H1 (cell line): ENCODE results near the gene BRD4. TPM values are rescaled to one million over a fixed set of nuclear protein-coding genes. Genes with fewer than 3 reads are reported as not detected.

Source experiments
- CTCF ChIA-PET: fragments of 300-600 bp; sonication (Branson Sonifier 250); formaldehyde crosslinking; loops from one replicate; lab custom pipeline; 2021; ENCODE audit not compliant: partially characterized antibody; lab: Charles Lee
- POLR2A ChIA-PET: fragments of 300-600 bp; sonication (Branson Sonifier 250); formaldehyde crosslinking; loops from one replicate; lab custom pipeline; 2021; ENCODE audit warnings: inconsistent platforms; ENCODE audit not compliant: partially characterized antibody; lab: Charles Lee
- DNase-seq, 2 experiments: peaks; one replicate each; pipeline versions ENCODE4 v3.0.0 to v3.0.0-alpha.2; 2010 to 2022; ENCODE audit warnings: low spot score in 2 of 2, low read depth in 1 of 2, mixed read lengths in 1 of 2
- FAIRE-seq: peaks from 2 replicates; lab custom pipeline; 2011; peaks lifted over from hg19 to GRCh38; lab: Jason Lieb, UNC
- H2AFZ ChIP-seq: 2 replicates; pipeline ENCODE4 v1.8.1; 2012; ENCODE audit warnings: low read length, inconsistent platforms
- H2AK5ac ChIP-seq: 2 replicates; pipeline ENCODE4 v1.6.1; 2013; ENCODE audit warnings: low read depth, low read length
- H2BK120ac ChIP-seq: replicated peaks from 2 replicates; pipeline ENCODE3; 2013; ENCODE audit warnings: low read depth, low read length, inconsistent platforms
- H2BK12ac ChIP-seq: 2 replicates; pipeline ENCODE4 v1.6.1; 2013; ENCODE audit warnings: low read depth, low read length
- H2BK15ac ChIP-seq: 2 replicates; pipeline ENCODE4 v1.6.1; 2013; ENCODE audit warnings: low read length
- H2BK20ac ChIP-seq: 2 replicates; pipeline ENCODE4 v1.6.1; 2013; ENCODE audit warnings: low read length
- H2BK5ac ChIP-seq: 2 replicates; pipeline ENCODE4 v1.6.1; 2013; ENCODE audit warnings: low read depth, low read length
- H3K14ac ChIP-seq: 2 replicates; pipeline ENCODE4 v1.6.1; 2013; ENCODE audit warnings: inconsistent platforms; ENCODE audit not compliant: insufficient read length
- H3K18ac ChIP-seq: 2 replicates; pipeline ENCODE4 v1.6.1; 2013; ENCODE audit warnings: low read length; ENCODE audit errors: extremely low read depth
- H3K23ac ChIP-seq: 2 replicates; pipeline ENCODE4 v1.6.1; 2013; ENCODE audit warnings: inconsistent platforms; ENCODE audit not compliant: insufficient read length
- H3K23me2 ChIP-seq: 2 replicates; pipeline ENCODE4 v1.6.1; 2013; ENCODE audit warnings: low read depth, low read length
- H3K27ac ChIP-seq: 2 replicates; pipeline ENCODE4 v1.6.1; 2011; ENCODE audit warnings: low read depth, low read length, inconsistent platforms
- H3K27me3 ChIP-seq, 4 experiments: replicated peaks in 1 of 4; 1 replicate in 1 of 4; 2 replicates in 3 of 4; pipeline versions ENCODE4 v1.6.1 to v1.8.1; 2011 to 2013; ENCODE audit warnings: low read length in 3 of 4, mild to moderate bottlenecking in 3 of 4, inconsistent platforms in 2 of 4, mixed read lengths in 2 of 4, moderate library complexity in 1 of 4; ENCODE audit not compliant: control insufficient read depth in 3 of 4, insufficient read depth in 3 of 4; ENCODE audit errors: extremely low read depth in 1 of 4
- H3K36me3 ChIP-seq, 4 experiments: 2 replicates each; pipeline versions ENCODE4 v1.6.1 to v1.8.1; 2011 to 2013; ENCODE audit warnings: mild to moderate bottlenecking in 4 of 4, low read length in 3 of 4, moderate library complexity in 2 of 4, control low read depth in 1 of 4, inconsistent platforms in 1 of 4; ENCODE audit not compliant: insufficient read depth in 4 of 4, control insufficient read depth in 2 of 4
- H3K4ac ChIP-seq: replicated peaks from 2 replicates; pipeline ENCODE3; 2013; ENCODE audit warnings: low read length, low read depth, mixed read lengths, inconsistent platforms; ENCODE audit not compliant: insufficient read length
- H3K4me1 ChIP-seq, 4 experiments: replicated peaks in 1 of 4; 1 replicate in 1 of 4; 2 replicates in 3 of 4; pipeline versions ENCODE4 v1.6.1 to v1.8.1; 2011 to 2013; ENCODE audit warnings: low read length in 3 of 4, inconsistent platforms in 2 of 4, mixed read lengths in 1 of 4; ENCODE audit not compliant: insufficient read depth in 4 of 4, control insufficient read depth in 3 of 4
- H3K4me2 ChIP-seq, 2 experiments: 2 replicates each; pipeline versions ENCODE4 v1.6.1 to v1.8.1; 2011 to 2013; ENCODE audit warnings: low read depth in 2 of 2, low read length in 2 of 2, control low read depth in 1 of 2, inconsistent platforms in 1 of 2, mild to moderate bottlenecking in 1 of 2; ENCODE audit not compliant: insufficient read depth in 1 of 2
- H3K4me3 ChIP-seq, 4 experiments: fragments of 200-600, 300-600 bp in 1 of 4; sonication (generic), shearing (Covaris generic), sonication (Bioruptor Twin) in 1 of 4; 2 replicates each; pipeline versions ENCODE4 v1.5.1 to v1.8.1; 2011 to 2016; ENCODE audit warnings: low read length in 4 of 4, low read depth in 3 of 4, control low read depth in 2 of 4, inconsistent platforms in 2 of 4, mild to moderate bottlenecking in 2 of 4, mixed read lengths in 1 of 4, moderate library complexity in 1 of 4; ENCODE audit not compliant: insufficient read depth in 2 of 4; ENCODE audit errors: extremely low read depth in 1 of 4
- H3K56ac ChIP-seq: replicated peaks from 2 replicates; pipeline ENCODE3; 2013; ENCODE audit warnings: low read depth, mild to moderate bottlenecking, mixed read lengths, low read length, inconsistent platforms; ENCODE audit not compliant: insufficient read length
- H3K79me1 ChIP-seq: 2 replicates; pipeline ENCODE4 v1.6.1; 2013; ENCODE audit warnings: low read depth, low read length, control low read depth
- H3K79me2 ChIP-seq, 2 experiments: 2 replicates each; pipeline versions ENCODE4 v1.6.1 to v1.8.1; 2012 to 2013; ENCODE audit warnings: low read length in 2 of 2, mild to moderate bottlenecking in 2 of 2, inconsistent platforms in 1 of 2; ENCODE audit not compliant: insufficient read depth in 2 of 2, control insufficient read depth in 1 of 2
- H3K9ac ChIP-seq, 4 experiments: replicated peaks in 1 of 4; 1 replicate in 1 of 4; 2 replicates in 3 of 4; pipeline versions ENCODE4 v1.6.1 to v1.8.1; 2011 to 2013; ENCODE audit warnings: low read depth in 3 of 4, low read length in 3 of 4, control low read depth in 2 of 4, mild to moderate bottlenecking in 2 of 4, moderate library complexity in 2 of 4, inconsistent platforms in 1 of 4; ENCODE audit errors: extremely low read depth in 1 of 4
- H3K9me3 ChIP-seq, 2 experiments: 2 replicates each; pipeline versions ENCODE4 v1.6.1 to v1.8.1; 2012 to 2013; ENCODE audit warnings: mild to moderate bottlenecking in 2 of 2, moderate library complexity in 2 of 2, control low read depth in 1 of 2, inconsistent platforms in 1 of 2, low read depth in 1 of 2, low read length in 1 of 2, mixed read lengths in 1 of 2; ENCODE audit not compliant: insufficient read depth in 2 of 2
- H4K20me1 ChIP-seq, 2 experiments: replicated peaks in 1 of 2; 2 replicates each; pipeline versions ENCODE3 to v1.8.1; 2011 to 2013; ENCODE audit warnings: inconsistent platforms in 2 of 2, low read length in 2 of 2, mild to moderate bottlenecking in 1 of 2; ENCODE audit not compliant: insufficient read depth in 2 of 2, control insufficient read depth in 1 of 2
- H4K5ac ChIP-seq: 2 replicates; pipeline ENCODE4 v1.6.1; 2013; ENCODE audit warnings: low read length, low read depth, mixed read lengths, inconsistent platforms; ENCODE audit not compliant: insufficient read length
- H4K8ac ChIP-seq: 2 replicates; pipeline ENCODE4 v1.8.0; 2013; ENCODE audit warnings: mild to moderate bottlenecking, moderate library complexity, low read length, inconsistent platforms; ENCODE audit not compliant: insufficient read depth; ENCODE audit errors: extremely low read depth
- H4K91ac ChIP-seq: replicated peaks from 2 replicates; pipeline ENCODE3; 2013; ENCODE audit warnings: low read length, mixed read lengths, inconsistent platforms; ENCODE audit not compliant: insufficient read length
- ATF2 ChIP-seq: IDR thresholded peaks from 2 replicates; pipeline ENCODE4 v1.6.1; 2012; ENCODE audit warnings: low read length, inconsistent platforms
- BACH1 ChIP-seq: IDR thresholded peaks from 2 replicates; pipeline ENCODE4 v1.6.1; 2012; ENCODE audit warnings: low read length, improper control_type of control experiment
- CBX5 ChIP-seq: fragments of 300-800, 300-1000 bp; sonication (generic); IDR thresholded peaks from 2 replicates; pipeline ENCODE4 v1.7.1; 2016; ENCODE audit warnings: antibody characterized with exemption, low read length, low read depth
- CHD1 ChIP-seq: IDR thresholded peaks from 2 replicates; pipeline ENCODE4 v1.6.1; 2012; ENCODE audit warnings: low read depth, low read length, improper control_type of control experiment
- EZH2 ChIP-seq: fragments of 200-600 bp; sonication (generic); IDR thresholded peaks from 2 replicates; pipeline ENCODE4 v1.7.1; 2012; ENCODE audit warnings: low read depth, mild to moderate bottlenecking, moderate library complexity, low read length, inconsistent platforms; ENCODE audit not compliant: severe bottlenecking
- JUN ChIP-seq: IDR thresholded peaks from 2 replicates; pipeline ENCODE4 v1.6.1; 2011; ENCODE audit warnings: low read depth, mild to moderate bottlenecking, improper control_type of control experiment, low read length
- KDM4A ChIP-seq: IDR thresholded peaks from one replicate; pipeline ENCODE4 v1.7.1; 2012; ENCODE audit warnings: low read depth, mild to moderate bottlenecking, moderate library complexity, low read length, inconsistent platforms; ENCODE audit not compliant: severe bottlenecking
- POLR2AphosphoS5 ChIP-seq: IDR thresholded peaks from 2 replicates; pipeline ENCODE4 v1.6.1; 2011; ENCODE audit warnings: low read depth, low read length
- SP1 ChIP-seq: IDR thresholded peaks from 2 replicates; pipeline ENCODE4 v1.6.1; 2011; ENCODE audit warnings: low read depth, low read length
- TCF12 ChIP-seq: IDR thresholded peaks from 2 replicates; pipeline ENCODE4 v1.6.1; 2011; ENCODE audit warnings: low read depth, mild to moderate bottlenecking, low read length
- TEAD4 ChIP-seq: IDR thresholded peaks from 2 replicates; pipeline ENCODE4 v1.6.1; 2012; ENCODE audit warnings: low read depth, low read length, inconsistent platforms, mixed read lengths
- WGBS, 2 experiments: shearing (Covaris generic) in 1 of 2; methylation state at CpG; one replicate each; pipeline versions ENCODE4 v1.1.6 to v1.1.7; 2013 to 2015; ENCODE audit warnings: low lambda C conversion rate in 2 of 2, mixed read lengths in 2 of 2, inconsistent platforms in 1 of 2, low coverage in 1 of 2, missing lambda C conversion rate in 1 of 2; ENCODE audit not compliant: insufficient replicate concordance in 2 of 2, insufficient coverage in 1 of 2, insufficient read length in 1 of 2; ENCODE audit errors: extremely low coverage in 1 of 2, missing lambda C conversion rate in 1 of 2; 5-methylcytosine and 5-hydroxymethylcytosine counted together
- polyA plus RNA-seq, 7 experiments: library from polyadenylated mRNA; depleted of rRNA in 3 of 7; stranded (reverse) in 5 of 7; unstranded in 2 of 7; fragments of >200 nt in 5 of 7; fragments of 200-250 nt in 2 of 7; gene quantifications; 1 replicate in 5 of 7; 2 replicates in 1 of 7; 4 replicates in 1 of 7; pipeline versions ENCODE4 v1.2.1 to v1.2.3, GENCODE V29; 2011 to 2013; ENCODE audit warnings: missing spikeins in 2 of 7, mixed read lengths in 2 of 7
- total RNA-seq: library from RNA; stranded (reverse); fragmentation: NEBNext Ultra II Directional; extraction: Animal tissue kit (Norgen Biotek cat#: 25700); gene quantifications from 2 replicates; pipeline ENCODE4 v1.2.1, GENCODE V29; 2021
- TF ChIP-seq, protein P1 (sequence below): IDR thresholded peaks from 2 replicates; pipeline ENCODE4 v1.6.1; 2012; ENCODE audit warnings: inconsistent platforms

Gene BRD4
- total and polyA plus RNA-seq, 2 of the 8 experiments (the other 6 are each of a cell fraction or from before 2014, with no cell fraction given) = 14.1 to 146 TPM

GRCh38 chr19:15304140-15304705 lies 28.1 kb downstream of the BRD4 start:
- Histone ChIP-seq H3K4me3 (no peak overlapping the region), H4K8ac (no peak overlapping the region), H3K56ac (no peak overlapping the region), H2BK120ac (no peak overlapping the region), H3K9ac (no peak overlapping the region), H3K36me3 (no peaks in the 10 kb centered on the region), H3K27me3 (no peaks in the 10 kb centered on the region), H3K9me3 (no peaks in the 10 kb centered on the region), H3K79me2 (peaks cover 82 to 99% of the 10 kb centered on the region in 2 experiments), H3K18ac (no peak overlapping the region), H2BK20ac (no peak overlapping the region), H3K27ac (no peak overlapping the region), H3K4me2 (no peak overlapping the region), H2BK12ac (0 out of 2 replicates have a peak overlapping the region, but pooled peaks have one; percentile 23), H4K20me1 (peaks cover 45 to 49% of the 10 kb centered on the region in 2 experiments), H3K23ac (no peak overlapping the region), H2AFZ (no peak overlapping the region), H3K4ac (no peak overlapping the region), H2BK15ac (no peak overlapping the region), H3K14ac (no peak overlapping the region), H2BK5ac (0 out of 2 replicates have a peak overlapping the region, but pooled peaks have one; percentile 24), H3K79me1 (peaks cover 18% of the 10 kb centered on the region), H3K23me2 (no peaks in the 10 kb centered on the region), H3K4me1 (peaks cover 0 to 2% (median 0%) of the 10 kb centered on the region in 4 experiments; a peak in 4 of 7 replicates), H2AK5ac (no peak overlapping the region; the same call in 1 of the 2 replicates), H4K5ac (no peak overlapping the region), H4K91ac (no peak overlapping the region)
- 87 to 100% methylated on average over 1 to 10 of the region's 10 CpGs for WGBS, 2 experiments
- ChIA-PET POLR2A (interaction anchor here (1.0 to 1.7 kb wide), 4 partner anchors 12 to 27 kb away, joined by 3 to 8 read pairs (median 6); no protein-coding TSS in a partner anchor), CTCF (interaction anchor here (0.7 to 1.8 kb wide), 3 partner anchors 12 to 51 kb away, joined by 3 to 7 read pairs (median 3); no protein-coding TSS in a partner anchor)
- DNase-seq = no peak
- FAIRE-seq = no peak
- TF ChIP-seq JUN (no peak), CBX5 (no peak), ATF2 (no peak), EZH2 (no peak), TCF12 (no peak), CHD1 (no peak), SP1 (no peak), POLR2AphosphoS5 (no peak), TEAD4 (no peak), KDM4A (no peak), BACH1 (no peak)
- TF ChIP-seq, protein P1, sequence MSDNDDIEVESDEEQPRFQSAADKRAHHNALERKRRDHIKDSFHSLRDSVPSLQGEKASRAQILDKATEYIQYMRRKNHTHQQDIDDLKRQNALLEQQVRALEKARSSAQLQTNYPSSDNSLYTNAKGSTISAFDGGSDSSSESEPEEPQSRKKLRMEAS = no peak
